Transverse colon (tissue), 3 donors: ENCODE results near the gene CARD10.

ENCODE experiments used
- POLR2A ChIP-seq: fragments of 450-650 bp; IDR thresholded peaks from one replicate; pipeline ENCODE4 v1.6.1; 2016; ENCODE audit warnings: antibody characterized with exemption, mild to moderate bottlenecking, moderate library complexity
- TF ChIP-seq, protein P1 (sequence below), 5 experiments: fragments of 200-600 bp in 3 of 5; fragments of 450-650 bp in 2 of 5; sonication (generic) in 3 of 5; IDR thresholded peaks; 1 replicate in 2 of 5; 2 replicates in 3 of 5; pipeline ENCODE4 v1.5.1; 2016 to 2017; ENCODE audit warnings: antibody characterized with exemption in 5 of 5, inconsistent platforms in 3 of 5, mild to moderate bottlenecking in 2 of 5, moderate library complexity in 1 of 5

DNA sequence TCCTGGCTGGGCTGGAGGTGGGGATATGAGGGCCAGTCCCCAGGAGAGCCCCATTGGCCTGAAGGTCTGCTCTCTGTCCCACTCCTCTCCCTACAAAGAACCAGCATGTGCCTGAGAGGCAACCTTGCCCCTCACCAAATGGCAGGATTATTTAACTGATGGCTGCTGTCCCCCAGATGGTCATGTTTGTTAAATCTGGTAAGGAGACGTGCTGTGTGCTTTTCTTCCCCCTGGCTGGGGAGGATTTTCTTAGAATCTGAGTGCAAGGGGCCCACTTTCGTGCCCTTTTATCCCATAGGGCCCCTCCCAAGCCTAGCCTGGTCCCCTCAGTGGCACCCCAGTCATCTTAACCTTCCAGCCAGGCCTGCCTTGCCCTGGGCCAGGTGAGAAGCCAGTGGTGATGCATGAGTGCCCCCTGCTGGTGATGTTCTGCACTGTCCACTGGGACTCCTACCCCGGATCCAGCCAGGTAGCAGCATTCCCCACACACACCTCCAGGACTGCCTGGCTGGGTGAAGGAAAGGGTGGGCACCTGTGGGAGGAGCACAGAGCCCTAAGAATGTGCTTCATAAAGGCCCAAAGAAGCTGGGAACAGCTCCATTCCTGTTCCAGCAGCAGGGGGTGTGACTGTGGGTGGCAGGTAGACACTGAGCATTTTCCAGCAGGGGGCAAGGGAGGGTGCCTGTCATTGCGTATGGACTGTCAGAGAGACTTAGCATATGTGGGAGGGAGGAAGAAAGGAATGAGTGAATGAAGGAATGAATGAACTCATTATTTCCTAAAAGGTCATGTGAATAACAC is 61.9 kb downstream of the CARD10 start:
- TF ChIP-seq, protein P1, sequence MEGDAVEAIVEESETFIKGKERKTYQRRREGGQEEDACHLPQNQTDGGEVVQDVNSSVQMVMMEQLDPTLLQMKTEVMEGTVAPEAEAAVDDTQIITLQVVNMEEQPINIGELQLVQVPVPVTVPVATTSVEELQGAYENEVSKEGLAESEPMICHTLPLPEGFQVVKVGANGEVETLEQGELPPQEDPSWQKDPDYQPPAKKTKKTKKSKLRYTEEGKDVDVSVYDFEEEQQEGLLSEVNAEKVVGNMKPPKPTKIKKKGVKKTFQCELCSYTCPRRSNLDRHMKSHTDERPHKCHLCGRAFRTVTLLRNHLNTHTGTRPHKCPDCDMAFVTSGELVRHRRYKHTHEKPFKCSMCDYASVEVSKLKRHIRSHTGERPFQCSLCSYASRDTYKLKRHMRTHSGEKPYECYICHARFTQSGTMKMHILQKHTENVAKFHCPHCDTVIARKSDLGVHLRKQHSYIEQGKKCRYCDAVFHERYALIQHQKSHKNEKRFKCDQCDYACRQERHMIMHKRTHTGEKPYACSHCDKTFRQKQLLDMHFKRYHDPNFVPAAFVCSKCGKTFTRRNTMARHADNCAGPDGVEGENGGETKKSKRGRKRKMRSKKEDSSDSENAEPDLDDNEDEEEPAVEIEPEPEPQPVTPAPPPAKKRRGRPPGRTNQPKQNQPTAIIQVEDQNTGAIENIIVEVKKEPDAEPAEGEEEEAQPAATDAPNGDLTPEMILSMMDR (IDR thresholded peaks at IDR 0.05), result peak; percentile 76 to 96 (median 90)
- TF ChIP-seq POLR2A, result no peak
